Spinal cord (tissue), 4 donors: ENCODE measurements around the gene TGM1. TPM values are rescaled to one million over a fixed set of nuclear protein-coding genes. Genes with fewer than 3 reads are reported as not detected.

Experiments
- polyA plus RNA-seq, 2 donors: library from polyadenylated mRNA; unstranded; fragments of 120-200 nt; gene quantifications; one replicate each; pipeline ENCODE4 v1.2.1, GENCODE V29; 2013; ENCODE audit not compliant: insufficient read length in 2 of 2
- small RNA-seq: library from RNA; depleted of rRNA; stranded (forward); fragments of <200 nt; gene quantifications from one replicate; pipeline ENCODE3, GENCODE V24; 2014; ENCODE audit warnings: low replicate concordance
- total RNA-seq, 2 donors: library from RNA; depleted of rRNA in 1 of 2; stranded (reverse); fragments of 120-200 nt in 1 of 2; fragments of >200 nt in 1 of 2; gene quantifications; one replicate each; pipeline versions ENCODE4 v1.2.3 to v1.2.4, GENCODE V29; 2013 to 2014

The TGM1 gene
- total and polyA plus RNA-seq, 4 donors = 0.99 to 6.2 (median 5.5) TPM

Small RNA genes within 50 kb of the gene (small RNA-seq; reads per million reads assigned to genes)
- gene CHMP4A (not detected), gene MDP1 (not detected)

Other genes with a start within 250 kb of the TGM1 start
Only the 30 nearest of the 34 such genes appear.
- gene PCK2, start 168.9 kb downstream of the TGM1 start, total RNA-seq = 1 to 10 TPM; 3.9 to 5.1 TPM
- gene PCK2, start 168.9 kb downstream of the TGM1 start, polyA plus RNA-seq = 1 to 10 TPM; 6.6 to 7.0 TPM
- gene DCAF11, start 148.4 kb downstream of the TGM1 start, total RNA-seq = 10 to 100 TPM; 62.1 to 66.9 TPM
- 10 to 100 TPM; 59.5 to 64.1 TPM for gene DCAF11, start 148.4 kb downstream of the TGM1 start, polyA plus RNA-seq
- 1 to 10 TPM; 1.8 to 2.4 TPM for gene NRL, start 148.2 kb downstream of the TGM1 start, total RNA-seq
- gene NRL, start 148.2 kb downstream of the TGM1 start, polyA plus RNA-seq = 1 to 10 TPM; 3.5 to 4.8 TPM
- gene FITM1, start 132.5 kb downstream of the TGM1 start, total RNA-seq = under 1 TPM in 1 of 2 donors, not detected in 1; 0.77 TPM
- 1 to 10 TPM; 1.1 to 1.2 TPM for gene FITM1, start 132.5 kb downstream of the TGM1 start, polyA plus RNA-seq
- 100 to 1,000 TPM in 1 of 2 donors, 10 to 100 TPM in 1; 49.0 to 134 TPM for gene PSME1, start 127.0 kb downstream of the TGM1 start, total RNA-seq
- 100 to 1,000 TPM in 1 of 2 donors, 10 to 100 TPM in 1; 96.2 to 103 TPM for gene PSME1, start 127.0 kb downstream of the TGM1 start, polyA plus RNA-seq
- gene EMC9, start 121.6 kb downstream of the TGM1 start, total RNA-seq = 10 to 100 TPM; 11.0 to 20.1 TPM
- gene EMC9, start 121.6 kb downstream of the TGM1 start, polyA plus RNA-seq = 10 to 100 TPM; 31.2 to 37.2 TPM
- gene PSME2, start 116.6 kb downstream of the TGM1 start, total RNA-seq = 100 to 1,000 TPM in 1 of 2 donors, 10 to 100 TPM in 1; 59.4 to 136 TPM
- 100 to 1,000 TPM; 112 to 115 TPM for gene PSME2, start 116.6 kb downstream of the TGM1 start, polyA plus RNA-seq
- gene RNF31, start 115.7 kb downstream of the TGM1 start, total RNA-seq = 10 to 100 TPM; 17.8 to 47.3 TPM
- 10 to 100 TPM; 50.2 to 56.8 TPM for gene RNF31, start 115.7 kb downstream of the TGM1 start, polyA plus RNA-seq
- 10 to 100 TPM; 50.0 to 81.4 TPM for gene IRF9, start 101.9 kb downstream of the TGM1 start, total RNA-seq
- gene IRF9, start 101.9 kb downstream of the TGM1 start, polyA plus RNA-seq = 10 to 100 TPM; 68.6 to 74.0 TPM
- gene REC8, start 91.1 kb downstream of the TGM1 start, total RNA-seq = 10 to 100 TPM; 18.7 to 21.8 TPM
- gene REC8, start 91.1 kb downstream of the TGM1 start, polyA plus RNA-seq = 100 to 1,000 TPM in 1 of 2 donors, 10 to 100 TPM in 1; 95.9 to 129 TPM
- 10 to 100 TPM in 1 of 2 donors, 1 to 10 TPM in 1; 9.2 to 28.2 TPM for gene IPO4, start 74.4 kb downstream of the TGM1 start, total RNA-seq
- 10 to 100 TPM; 19.4 to 22.7 TPM for gene IPO4, start 74.4 kb downstream of the TGM1 start, polyA plus RNA-seq
- gene TM9SF1, start 67.7 kb downstream of the TGM1 start, total RNA-seq = 10 to 100 TPM; 36.6 to 62.9 TPM
- 10 to 100 TPM; 30.7 to 36.8 TPM for gene TM9SF1, start 67.7 kb downstream of the TGM1 start, polyA plus RNA-seq
- not detected for gene TSSK4, start 57.5 kb downstream of the TGM1 start, total RNA-seq
- gene TSSK4, start 57.5 kb downstream of the TGM1 start, polyA plus RNA-seq = 10 to 100 TPM in 1 of 2 donors, 1 to 10 TPM in 1; 7.4 to 15.2 TPM
- gene CHMP4A, start 49.7 kb downstream of the TGM1 start, total RNA-seq = 10 to 100 TPM; 23.2 to 44.2 TPM
- 10 to 100 TPM; 48.9 to 62.9 TPM for gene CHMP4A, start 49.7 kb downstream of the TGM1 start, polyA plus RNA-seq
- gene MDP1, start 47.1 kb downstream of the TGM1 start, total RNA-seq = 10 to 100 TPM; 22.1 to 46.2 TPM
- 10 to 100 TPM; 19.5 to 21.3 TPM for gene MDP1, start 47.1 kb downstream of the TGM1 start, polyA plus RNA-seq
- gene NEDD8, start 30.8 kb downstream of the TGM1 start, total RNA-seq = 100 to 1,000 TPM in 1 of 2 donors, 10 to 100 TPM in 1; 79.6 to 278 TPM
- gene NEDD8, start 30.8 kb downstream of the TGM1 start, polyA plus RNA-seq = 100 to 1,000 TPM; 229 to 250 TPM
- gene GMPR2, start 30.2 kb downstream of the TGM1 start, total RNA-seq = 10 to 100 TPM; 57.5 to 77.4 TPM
- gene GMPR2, start 30.2 kb downstream of the TGM1 start, polyA plus RNA-seq = 10 to 100 TPM; 84.0 to 96.9 TPM
- gene TINF2, start 20.6 kb downstream of the TGM1 start, total RNA-seq = 10 to 100 TPM; 41.9 to 64.1 TPM
- 10 to 100 TPM; 51.8 to 59.1 TPM for gene TINF2, start 20.6 kb downstream of the TGM1 start, polyA plus RNA-seq
- 10 to 100 TPM; 23.1 to 23.5 TPM for gene RABGGTA, start 8.4 kb upstream of the TGM1 start, total RNA-seq
- 10 to 100 TPM; 31.8 to 42.9 TPM for gene RABGGTA, start 8.4 kb upstream of the TGM1 start, polyA plus RNA-seq
- gene DHRS1, start 36.6 kb upstream of the TGM1 start, total RNA-seq = 10 to 100 TPM; 12.6 to 20.2 TPM
- 10 to 100 TPM; 31.1 to 47.5 TPM for gene DHRS1, start 36.6 kb upstream of the TGM1 start, polyA plus RNA-seq
- 10 to 100 TPM; 18.7 to 21.5 TPM for gene NOP9, start 36.7 kb upstream of the TGM1 start, total RNA-seq
- gene NOP9, start 36.7 kb upstream of the TGM1 start, polyA plus RNA-seq = 10 to 100 TPM; 25.7 to 27.7 TPM
- 10 to 100 TPM in 1 of 2 donors, 1 to 10 TPM in 1; 4.9 to 14.8 TPM for gene CIDEB, start 44.8 kb upstream of the TGM1 start, total RNA-seq
- 1 to 10 TPM; 6.3 to 7.8 TPM for gene CIDEB, start 44.8 kb upstream of the TGM1 start, polyA plus RNA-seq
- gene LTB4R2, start 47.0 kb upstream of the TGM1 start, total RNA-seq = 1 to 10 TPM; 1.4 to 3.6 TPM
- gene LTB4R2, start 47.0 kb upstream of the TGM1 start, polyA plus RNA-seq = 1 to 10 TPM; 2.5 to 3.3 TPM
- gene LTB4R, start 48.3 kb upstream of the TGM1 start, total RNA-seq = 1 to 10 TPM; 2.7 to 2.8 TPM
- 1 to 10 TPM; 3.8 to 6.2 TPM for gene LTB4R, start 48.3 kb upstream of the TGM1 start, polyA plus RNA-seq
- 1 to 10 TPM; 3.5 to 9.0 TPM for gene ADCY4, start 71.9 kb upstream of the TGM1 start, total RNA-seq
- 10 to 100 TPM; 11.9 to 16.0 TPM for gene ADCY4, start 71.9 kb upstream of the TGM1 start, polyA plus RNA-seq
- gene RIPK3, start 76.8 kb upstream of the TGM1 start, total RNA-seq = 1 to 10 TPM; 1.4 to 3.1 TPM
- gene RIPK3, start 76.8 kb upstream of the TGM1 start, polyA plus RNA-seq = 1 to 10 TPM; 1.4 to 2.0 TPM
- gene NFATC4, start 105.0 kb upstream of the TGM1 start, total RNA-seq = 10 to 100 TPM; 10.8 to 63.3 TPM
- gene NFATC4, start 105.0 kb upstream of the TGM1 start, polyA plus RNA-seq = 10 to 100 TPM; 23.6 to 42.0 TPM
- 10 to 100 TPM; 14.8 to 37.4 TPM for gene NYNRIN, start 135.8 kb upstream of the TGM1 start, total RNA-seq
- gene NYNRIN, start 135.8 kb upstream of the TGM1 start, polyA plus RNA-seq = 10 to 100 TPM; 25.3 to 35.0 TPM
- 1 to 10 TPM in 1 of 2 donors, under 1 TPM in 1; 0.59 to 2.4 TPM for gene CBLN3, start 166.5 kb upstream of the TGM1 start, total RNA-seq
- 1 to 10 TPM; 1.4 to 1.7 TPM for gene CBLN3, start 166.5 kb upstream of the TGM1 start, polyA plus RNA-seq
- 10 to 100 TPM; 24.4 to 38.3 TPM for gene KHNYN, start 166.8 kb upstream of the TGM1 start, total RNA-seq
- 10 to 100 TPM; 19.4 to 21.7 TPM for gene KHNYN, start 166.8 kb upstream of the TGM1 start, polyA plus RNA-seq